Transverse colon (tissue), 4 donors: ENCODE measurements around the gene FLVCR2.

Experiments
- CTCF ChIP-seq, 5 experiments: fragments of 200-600 bp in 3 of 5; fragments of 450-650 bp in 2 of 5; sonication (generic) in 3 of 5; IDR thresholded peaks; 1 replicate in 2 of 5; 2 replicates in 3 of 5; pipeline ENCODE4 v1.5.1; 2016 to 2017; ENCODE audit warnings: antibody characterized with exemption in 5 of 5, inconsistent platforms in 3 of 5, mild to moderate bottlenecking in 2 of 5, moderate library complexity in 1 of 5
- EP300 ChIP-seq: sonication (generic); formaldehyde crosslinking; IDR thresholded peaks from one replicate; pipeline ENCODE4 v1.6.1; 2017; ENCODE audit warnings: antibody characterized with exemption, low read depth
- POLR2AphosphoS5 ChIP-seq, 3 donors: sonication (generic); formaldehyde crosslinking; IDR thresholded peaks; one replicate each; pipeline ENCODE4 v1.6.1; 2016; ENCODE audit warnings: antibody characterized with exemption in 3 of 3

GRCh38 chr14:75648066-75648838 lies 69.8 kb downstream of the FLVCR2 start:
- TF ChIP-seq CTCF (IDR thresholded peaks at IDR 0.05) (no peak), EP300 (no peak), POLR2AphosphoS5 (IDR thresholded peaks at IDR 0.05) (no peak)
